Endometrial microvascular endothelial cells (primary cell): ENCODE results near the gene POLN. TPM values are rescaled to one million over a fixed set of nuclear protein-coding genes. Genes with fewer than 3 reads are reported as not detected.

ENCODE experiments used
- in situ Hi-C: cut with HindIII; loops from 2 replicates; pipeline ENCODE4 v1.10.0; 2017; ENCODE audit warnings: low sequenced_read_pairs, low pct_unique_long_range_greater_than_20kb; ENCODE audit errors: inconsistent ontology term
- total RNA-seq: library from RNA; depleted of rRNA; stranded (reverse); fragments of >200 nt; gene quantifications from one replicate; pipeline ENCODE4 v1.2.3, GENCODE V29; 2015; ENCODE audit errors: inconsistent ontology term

POLN gene
- total RNA-seq, 1 donor from 2014 or later: 2.3 TPM

DNA sequence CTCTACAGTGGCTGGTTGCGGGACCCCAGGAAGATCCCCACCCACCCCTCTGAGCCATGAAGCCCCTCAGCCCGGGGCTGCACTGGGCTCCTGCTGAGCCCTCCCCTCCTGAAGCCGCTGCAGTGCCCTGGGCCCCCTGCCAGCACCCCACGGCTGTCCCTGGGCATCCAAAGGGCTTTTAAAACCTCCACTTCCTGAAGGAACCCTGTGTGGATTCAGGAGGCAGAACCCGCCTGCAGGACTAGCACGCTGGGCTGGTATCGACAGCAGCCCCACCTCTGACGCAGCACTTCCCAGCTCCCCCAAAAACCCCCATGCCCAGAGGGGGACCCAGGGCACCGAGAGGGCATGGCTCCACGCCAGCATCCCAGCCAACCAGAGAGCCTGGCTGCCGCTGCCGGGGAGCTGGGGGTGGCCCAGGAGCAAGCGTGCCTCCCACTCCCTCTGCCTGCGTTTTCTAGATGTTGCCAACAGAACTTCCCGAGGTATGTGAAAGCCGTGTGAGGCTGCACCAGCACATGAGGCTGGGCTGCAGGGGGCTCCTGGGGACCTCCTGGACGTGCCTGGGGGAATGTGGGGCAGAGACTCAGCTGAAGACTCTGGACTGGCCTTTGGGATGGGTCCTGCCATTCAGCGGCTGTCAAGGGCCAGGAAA is 13.7 kb upstream of the POLN start:
- in situ Hi-C loops: no loop called here

- in situ Hi-C loops: no loop called here
Measured at GRCh38 chr4:2254665-2255500, 13.0 kb upstream of the POLN start.

DNA sequence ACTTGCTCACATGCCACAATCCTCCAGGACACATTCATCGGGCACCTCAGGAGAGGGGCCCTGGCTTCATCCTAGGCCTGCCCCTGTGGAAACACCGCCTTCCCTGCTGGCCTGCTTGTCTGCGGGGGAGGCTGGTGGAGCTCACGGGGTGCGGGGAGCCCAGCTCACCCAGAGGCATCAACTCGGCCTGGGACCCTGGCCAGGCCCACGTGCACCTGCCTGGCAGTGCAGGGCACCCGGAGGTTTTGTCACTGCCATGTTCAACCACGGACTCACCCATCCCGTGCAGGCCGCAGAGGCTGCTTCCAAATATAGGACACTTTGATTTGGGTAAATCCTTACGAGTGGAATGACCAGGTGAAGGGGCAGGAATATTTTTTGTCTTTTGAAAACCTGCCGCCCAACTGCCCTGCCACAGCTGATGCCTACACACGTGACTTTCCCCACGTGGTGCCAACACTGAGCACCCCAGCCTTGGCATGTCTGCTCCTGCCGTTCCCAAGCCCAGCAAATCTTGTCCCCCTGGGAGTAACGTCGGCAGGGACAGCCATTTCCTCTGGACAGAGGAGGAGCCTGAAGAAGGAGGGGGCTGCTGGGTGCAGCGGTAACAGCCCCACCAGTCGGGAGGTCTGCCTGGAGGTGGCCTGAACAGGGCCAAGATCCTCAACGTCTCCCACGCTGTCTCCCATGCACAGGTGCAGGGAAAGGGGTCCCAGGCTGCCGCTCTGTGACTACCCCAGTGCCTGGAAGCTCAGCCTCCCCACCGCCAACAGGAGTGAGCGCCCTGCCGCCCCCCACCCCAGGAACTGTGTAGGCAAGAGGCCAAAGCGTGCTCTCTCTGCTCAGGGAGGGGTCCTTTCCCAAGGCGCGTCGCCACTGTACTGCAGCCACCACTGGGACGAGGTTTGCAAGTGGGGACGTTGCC is 11.5 kb upstream of the POLN start:
- in situ Hi-C loops: no loop called here

GRCh38 chr4:2252530-2253091 is 10.7 kb upstream of the POLN start:
- in situ Hi-C loops: no loop called here

- in situ Hi-C loops: no loop called here
Measured at GRCh38 chr4:2251795-2252529, 10.0 kb upstream of the POLN start.

DNA sequence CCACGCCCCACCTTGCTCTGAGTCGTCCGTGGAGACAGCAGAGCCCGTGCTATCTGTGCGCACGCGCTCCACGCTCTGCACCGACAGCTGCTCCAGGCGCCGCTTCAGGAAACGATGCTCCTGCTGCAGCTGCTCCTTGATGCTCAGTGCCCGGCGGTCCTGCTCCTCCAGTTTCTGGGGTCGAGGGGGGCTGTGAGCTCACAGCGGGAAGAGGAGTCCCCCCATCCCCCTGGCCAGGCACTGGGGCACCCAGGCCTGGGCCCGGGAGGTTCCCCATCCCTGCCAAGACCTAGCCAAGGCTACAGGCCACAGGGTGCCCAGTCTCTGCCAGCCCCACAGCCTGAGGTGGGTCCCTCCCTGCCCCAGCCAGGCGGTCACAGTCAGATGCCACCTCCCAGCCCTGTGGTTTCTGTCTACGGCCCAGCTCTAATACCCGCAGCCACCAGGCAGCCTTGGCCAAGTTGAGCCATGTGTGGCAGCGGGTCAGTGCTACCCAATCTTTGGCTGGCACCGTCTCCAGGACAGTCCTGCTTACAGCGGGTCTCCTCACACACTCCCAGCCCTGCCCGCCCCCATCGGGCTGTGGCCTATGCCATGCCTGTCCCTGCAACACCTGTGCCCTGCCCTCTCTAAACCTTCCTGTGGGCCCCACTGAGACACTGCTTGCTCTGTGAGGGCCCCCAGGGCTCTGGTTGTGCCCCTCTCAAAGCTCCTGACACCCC is 9.3 kb upstream of the POLN start:
- in situ Hi-C loops: no loop called here

GRCh38 chr4:2250357-2251072 is 8.6 kb upstream of the POLN start:
- in situ Hi-C loops: no loop called here

DNA sequence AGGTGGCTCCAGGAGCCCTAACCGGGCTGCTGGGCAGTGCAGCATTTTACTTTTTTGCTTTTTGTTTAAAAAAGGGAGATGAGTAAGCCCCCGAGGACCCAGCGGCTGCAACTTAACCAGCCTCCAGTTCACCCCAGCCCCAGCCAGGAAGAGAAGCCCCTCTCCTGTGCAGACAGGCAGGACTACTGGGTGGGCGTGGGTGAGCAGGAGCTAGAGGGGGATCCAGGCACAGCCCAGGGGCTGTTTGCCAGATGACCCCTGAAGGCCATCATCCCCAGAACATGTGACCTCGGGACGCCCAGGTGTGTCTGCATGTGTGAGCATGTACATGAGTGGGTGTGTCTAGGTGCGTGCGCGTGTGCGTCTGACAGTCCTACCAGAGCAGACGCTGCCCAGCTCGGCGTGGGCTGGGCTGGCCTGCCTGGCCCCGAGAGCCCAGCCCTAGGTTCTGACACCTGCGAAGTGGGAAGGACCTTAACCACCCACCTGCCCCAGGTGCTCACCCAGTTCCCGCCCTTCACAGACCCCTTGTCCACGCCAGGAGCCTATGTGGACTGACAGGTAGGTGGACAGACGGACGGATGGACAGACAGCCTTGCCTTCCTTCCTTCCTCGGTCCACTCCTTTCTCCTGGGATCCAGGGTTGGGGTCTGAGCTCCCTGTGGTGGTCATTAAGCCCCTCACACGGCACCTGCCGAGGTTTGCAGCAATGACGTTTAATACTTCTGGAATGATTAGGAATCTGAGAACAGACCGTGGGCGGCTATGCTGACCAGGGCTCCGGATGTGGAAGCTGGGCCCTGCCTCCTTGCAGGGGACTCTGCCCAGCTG is 7.8 kb upstream of the POLN start:
- in situ Hi-C loops: no loop called here

- in situ Hi-C loops: no loop called here
Measured at GRCh38 chr4:2248821-2249261, 6.9 kb upstream of the POLN start.

GRCh38 chr4:2248044-2248780 is 6.3 kb upstream of the POLN start:
- in situ Hi-C loops: no loop called here

DNA sequence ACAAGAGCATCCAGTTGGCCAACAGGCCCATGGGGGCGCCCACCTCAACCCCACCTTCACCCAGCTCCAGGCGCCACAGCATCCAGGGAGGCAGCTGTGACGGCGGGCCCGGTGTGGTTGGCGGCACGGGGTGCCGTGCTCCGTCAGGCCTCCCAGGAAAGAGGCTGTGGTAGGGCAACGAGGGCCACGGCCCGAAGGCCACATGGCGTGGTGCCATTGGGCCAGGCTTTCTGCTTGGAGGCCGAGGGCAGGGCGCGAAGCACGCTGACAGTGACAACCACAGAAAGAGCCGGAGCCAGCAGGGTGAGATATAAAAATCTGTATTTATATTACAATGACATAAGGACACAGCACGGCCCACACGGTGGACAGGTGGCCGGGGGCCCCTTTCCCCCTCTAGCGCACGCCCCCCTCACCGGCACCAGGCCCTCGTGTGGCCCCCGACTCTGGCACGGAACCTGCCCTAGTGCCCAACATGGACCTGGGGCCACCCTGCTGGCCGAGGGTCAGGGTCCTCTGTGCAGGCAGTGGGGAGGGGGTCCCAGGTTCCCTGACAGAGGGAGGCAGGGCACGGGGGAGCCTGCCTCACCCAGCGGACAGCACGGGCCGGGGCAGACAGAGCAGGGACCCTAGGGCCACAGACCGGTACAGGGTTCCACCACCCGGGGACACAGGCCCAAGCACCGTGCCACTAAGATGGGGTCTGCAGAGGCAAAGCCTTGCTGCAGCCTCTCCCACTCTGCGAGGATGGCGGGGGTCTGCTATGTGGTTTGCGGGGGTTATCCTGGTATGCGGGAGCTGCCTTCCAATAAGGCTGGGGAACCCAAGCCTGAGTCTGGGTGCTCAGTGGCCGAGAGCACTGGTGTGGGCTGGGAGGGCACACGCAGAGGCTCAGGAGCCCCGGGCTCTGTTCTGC is 5.5 kb upstream of the POLN start:
- in situ Hi-C loops: no loop called here

DNA sequence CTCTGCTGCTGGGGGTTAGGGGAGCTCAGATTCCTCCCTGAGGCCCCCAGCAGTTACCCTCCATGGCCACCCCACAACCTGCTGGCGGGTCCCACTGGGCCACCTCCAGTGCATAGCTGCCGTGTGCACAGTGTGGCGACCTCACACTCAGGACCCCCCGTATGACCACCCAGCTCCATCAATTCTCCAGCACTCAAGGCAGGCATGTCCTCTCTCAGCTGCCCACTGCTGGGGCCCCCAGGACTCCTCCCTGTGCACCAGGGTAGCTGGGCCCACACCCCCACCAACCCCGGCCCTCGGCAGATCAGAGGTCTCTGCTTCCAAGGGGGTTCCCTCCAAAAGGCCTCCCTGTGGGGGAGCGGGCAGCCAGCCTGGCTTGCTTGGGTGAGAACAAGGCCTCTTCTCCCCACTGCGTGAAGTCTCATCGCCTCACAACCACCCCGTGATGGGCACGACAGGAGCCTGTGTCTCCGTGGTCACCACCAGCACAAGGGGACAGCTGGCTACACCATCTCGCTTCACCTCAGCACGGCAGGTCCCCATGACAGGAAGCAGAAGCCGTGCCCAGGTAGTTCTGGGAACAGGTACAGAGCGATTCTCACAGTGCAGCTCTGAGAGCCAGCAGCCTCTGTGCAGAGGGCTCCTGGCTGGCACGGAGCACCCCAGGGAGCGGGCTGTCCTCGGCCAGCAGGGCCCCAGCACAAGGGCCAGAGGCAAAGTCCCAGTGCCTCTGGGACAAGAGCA is 4.6 kb upstream of the POLN start:
- in situ Hi-C loops: no loop called here

DNA sequence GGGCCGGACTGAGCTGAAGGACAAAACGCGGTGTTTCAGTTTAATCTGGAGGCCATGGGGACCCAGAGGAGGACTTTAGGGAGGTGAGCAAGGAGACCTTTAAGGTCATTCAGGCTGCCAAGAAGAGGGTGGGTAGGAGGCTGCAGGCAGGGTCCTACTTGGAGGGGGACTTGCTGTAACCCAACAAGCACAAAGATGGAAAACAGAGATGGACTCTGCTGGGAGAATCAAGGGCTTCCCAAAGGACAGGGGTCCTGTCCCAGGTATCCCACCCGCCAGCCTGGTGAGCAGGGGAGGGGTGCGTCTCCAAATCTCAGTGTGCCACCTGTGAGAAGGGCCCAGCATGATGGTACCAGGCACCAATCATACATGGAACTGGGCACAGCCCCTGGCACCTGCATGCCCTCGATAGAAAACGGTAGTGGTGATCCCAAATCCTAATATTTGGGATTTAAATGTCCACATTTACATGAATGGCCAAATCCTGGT is 3.9 kb upstream of the POLN start:
- in situ Hi-C loops: no loop called here
